ENCODE data around the gene NPAT. TPM values are rescaled to one million over a fixed set of nuclear protein-coding genes. Genes with fewer than 3 reads are reported as not detected.
A peak's percentile ranks its signal among the peaks of the same experiment; 100 is the strongest.
"Not testable (repeated sequence)": the region's sequence is repeated elsewhere in the genome, so short reads cannot be mapped to it uniquely, and the experiment has no call there.

The NPAT gene
- total RNA-seq, 1 donor from 2014 or later = 6.3 TPM

- Histone ChIP-seq H3K36me3 (peaks cover 82% of the 10 kb centered on the region), H3K9me3 (replicated peaks) (no peaks in the 10 kb centered on the region), H3K27ac (replicated peaks) (peak overlapping the region; percentile 13), H3K4me3 (no peak overlapping the region), H3K4me1 (peaks cover 33% of the 10 kb centered on the region), H3K27me3 (ENCODE audit: low read depth) (no peaks in the 10 kb centered on the region)
- intact Hi-C loops (cut with micrococcal nuclease) = no loop called here
- TF ChIP-seq CTCF (IDR thresholded peaks at IDR 0.05; ENCODE audit: borderline replicate concordance) = no peak
- no peak for DNase-seq
Observed at GRCh38 chr11:108135845-108136544, 86.4 kb downstream of the NPAT start.

- H3K27me3 ChIP-seq (ENCODE audit: low read depth); H3K9me3 ChIP-seq (replicated peaks); H3K4me3 ChIP-seq; intact Hi-C loops (cut with micrococcal nuclease); H3K27ac ChIP-seq (replicated peaks); DNase-seq: not testable (repeated sequence)
- H3K4me1 ChIP-seq = peaks cover 51% of the 10 kb centered on the region
- H3K36me3 ChIP-seq = peaks cover 57% of the 10 kb centered on the region
Observed at GRCh38 chr11:108132993-108133538, 89.4 kb downstream of the NPAT start.

- TF ChIP-seq CTCF (IDR thresholded peaks at IDR 0.05; ENCODE audit: borderline replicate concordance) = no peak
- Histone ChIP-seq H3K9me3 (replicated peaks) (no peaks in the 10 kb centered on the region), H3K27ac (replicated peaks) (peak overlapping the region; percentile 7), H3K4me3 (no peak overlapping the region), H3K4me1 (peaks cover 62% of the 10 kb centered on the region), H3K36me3 (peaks cover 50% of the 10 kb centered on the region), H3K27me3 (ENCODE audit: low read depth) (no peaks in the 10 kb centered on the region)
- intact Hi-C loops (cut with micrococcal nuclease) = no loop called here
- no peak for DNase-seq
Observed at GRCh38 chr11:108131993-108132392, 90.4 kb downstream of the NPAT start.

GRCh38 chr11:108128772-108129171, 93.7 kb downstream of the NPAT start:
- peak overlapping the region; percentile 98 for H3K27ac ChIP-seq (replicated peaks)
- peaks cover 81% of the 10 kb centered on the region for H3K4me1 ChIP-seq
- DNase-seq = no peak
- H3K36me3 ChIP-seq = peaks cover 28% of the 10 kb centered on the region
- no peaks in the 10 kb centered on the region for H3K27me3 ChIP-seq (ENCODE audit: low read depth)
- H3K4me3 ChIP-seq = no peak overlapping the region
- H3K9me3 ChIP-seq (replicated peaks) = no peaks in the 10 kb centered on the region
- intact Hi-C loops (cut with micrococcal nuclease) = no loop called here
- no peak for TF ChIP-seq CTCF (IDR thresholded peaks at IDR 0.05; ENCODE audit: borderline replicate concordance)

- intact Hi-C loops (cut with micrococcal nuclease) = no loop called here
- peaks cover 81% of the 10 kb centered on the region for H3K4me1 ChIP-seq
- H3K27ac ChIP-seq (replicated peaks) = peak overlapping the region; percentile 98
- TF ChIP-seq CTCF (IDR thresholded peaks at IDR 0.05; ENCODE audit: borderline replicate concordance) = no peak
- no peaks in the 10 kb centered on the region for H3K9me3 ChIP-seq (replicated peaks)
- no peak for DNase-seq
- H3K36me3 ChIP-seq = peaks cover 7% of the 10 kb centered on the region
- peak overlapping the region; percentile 84 for H3K4me3 ChIP-seq
- no peaks in the 10 kb centered on the region for H3K27me3 ChIP-seq (ENCODE audit: low read depth)
Observed at GRCh38 chr11:108125096-108125495, 97.3 kb downstream of the NPAT start.

- intact Hi-C loops (cut with micrococcal nuclease) = loop anchor here (5.0 kb wide), 1 partner anchor 100 kb away; the partner anchor contains the start of genes ATM and NPAT
- no peak for TF ChIP-seq CTCF (IDR thresholded peaks at IDR 0.05; ENCODE audit: borderline replicate concordance)
- Histone ChIP-seq H3K36me3 (peaks cover 7% of the 10 kb centered on the region), H3K4me1 (peaks cover 67% of the 10 kb centered on the region), H3K27me3 (ENCODE audit: low read depth) (no peaks in the 10 kb centered on the region), H3K4me3 (peak overlapping the region; percentile 84), H3K27ac (replicated peaks) (peak overlapping the region; percentile 98), H3K9me3 (replicated peaks) (no peaks in the 10 kb centered on the region)
- DNase-seq = no peak
Observed at GRCh38 chr11:108122166-108122628, 100.2 kb downstream of the NPAT start.
